OCI-LY1 (cell line): ENCODE data around the gene FRMPD3.

Experiments
- CTCF ChIP-seq: fragments of 200-600 bp; sonication (generic), shearing (Covaris generic); IDR thresholded peaks from 2 replicates; pipeline ENCODE4 v1.5.1; 2017; ENCODE audit warnings: mild to moderate bottlenecking, antibody characterized with exemption, low read length, moderate library complexity, mixed read lengths
- EZH2 ChIP-seq: fragments of 200-600 bp; sonication (generic), shearing (Covaris generic); IDR thresholded peaks from 2 replicates; pipeline ENCODE4 v1.8.0; 2017; ENCODE audit warnings: borderline replicate concordance, mixed run types, mild to moderate bottlenecking, antibody characterized with exemption, low read length, moderate library complexity, mixed read lengths

GRCh38 chrX:107482046-107482445 lies 32.6 kb downstream of the FRMPD3 start:
- TF ChIP-seq EZH2 (no peak), CTCF (no peak)
